IgD-negative memory B cell (primary cell): ENCODE results near the gene DLGAP4. TPM values are rescaled to one million over a fixed set of nuclear protein-coding genes. Genes with fewer than 3 reads are reported as not detected.
A peak's percentile ranks its signal among the peaks of the same experiment; 100 is the strongest.

ENCODE experiments used
- H3K27ac Mint-ChIP-seq, 3 donors: one replicate each; pipeline ENCODE4 v1.8.0; 2020 to 2022; ENCODE audit warnings: mild to moderate bottlenecking in 3 of 3, mixed read lengths in 3 of 3, moderate library complexity in 1 of 3
- H3K27me3 Mint-ChIP-seq: one replicate; pipeline ENCODE4 v1.8.0; 2021; ENCODE audit warnings: mixed read lengths
- H3K36me3 Mint-ChIP-seq: one replicate; pipeline ENCODE4 v1.8.0; 2020; ENCODE audit warnings: mild to moderate bottlenecking, mixed read lengths
- H3K4me1 Mint-ChIP-seq, 3 donors: one replicate each; pipeline ENCODE4 v1.8.0; 2020 to 2022; ENCODE audit warnings: mixed read lengths in 3 of 3, mild to moderate bottlenecking in 1 of 3
- H3K4me3 Mint-ChIP-seq, 4 donors: one replicate each; pipeline ENCODE4 v1.8.0; 2020 to 2022; ENCODE audit warnings: mild to moderate bottlenecking in 4 of 4, mixed read lengths in 4 of 4, moderate library complexity in 3 of 4
- H3K9me3 Mint-ChIP-seq, 3 donors: one replicate each; pipeline ENCODE4 v1.8.0; 2020 to 2021; ENCODE audit warnings: mixed read lengths in 3 of 3, mild to moderate bottlenecking in 1 of 3
- polyA plus RNA-seq: library from polyadenylated mRNA; unstranded; fragments of 300-500 nt; fragmentation: Illumina TruSeq; gene quantifications from one replicate; pipeline ENCODE4 v1.2.3, GENCODE V29; 2021

The DLGAP4 gene
- polyA plus RNA-seq, 1 donor from 2014 or later = 48.2 TPM

DNA sequence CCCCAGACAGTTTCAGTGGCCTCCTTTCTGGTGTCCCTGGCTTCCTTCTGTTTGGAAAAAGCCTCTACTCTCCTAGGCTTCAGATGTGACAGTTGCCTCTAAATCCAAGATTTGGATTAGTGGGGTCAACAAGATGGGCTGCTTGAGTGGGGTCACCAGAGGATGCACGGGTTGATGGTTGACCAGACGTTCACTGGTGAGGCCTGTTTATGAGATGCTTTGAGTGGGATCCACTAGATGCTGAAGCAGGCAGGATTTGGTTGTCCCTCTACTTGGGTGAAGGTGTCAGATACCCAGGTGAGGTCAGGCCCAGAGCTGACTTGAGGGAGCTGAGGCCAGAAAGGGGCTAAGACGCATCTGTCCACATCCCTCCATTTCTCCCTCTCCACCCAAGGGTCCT lies 8.1 kb upstream of the DLGAP4 start:
- Mint-ChIP-seq H3K9me3 (no peaks in the 10 kb centered on the region), H3K4me3 (no peak overlapping the region), H3K36me3 (peaks cover 1% of the 10 kb centered on the region), H3K27ac (no peak overlapping the region), H3K27me3 (peaks cover 49% of the 10 kb centered on the region), H3K4me1 (no peaks in the 10 kb centered on the region)

DNA sequence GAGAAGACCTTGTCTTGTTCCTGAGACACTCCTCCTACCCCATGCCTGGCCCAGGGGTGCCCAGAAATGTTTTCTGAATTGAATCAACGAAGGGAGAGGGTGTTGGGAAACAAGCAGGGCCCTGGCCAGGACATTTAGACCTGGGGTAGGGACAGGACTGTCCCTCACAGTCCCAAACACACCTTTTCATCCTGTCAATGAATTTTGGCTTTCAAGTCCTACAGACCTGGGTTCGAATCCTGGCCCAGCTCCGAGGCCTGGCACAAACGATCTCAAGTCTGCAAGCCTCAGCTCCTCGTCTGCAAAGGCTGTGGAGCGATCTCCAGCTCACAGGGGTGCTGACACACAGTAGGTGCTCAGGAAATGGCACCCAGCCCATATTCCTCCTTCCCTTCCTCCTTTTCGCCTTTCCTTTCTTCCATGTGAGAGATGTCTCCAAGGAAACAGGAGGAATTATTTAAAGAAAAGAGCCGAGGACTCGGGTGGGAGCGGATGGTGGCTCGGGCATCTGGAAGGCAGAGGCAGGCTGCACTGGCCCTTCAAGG lies 7.3 kb upstream of the DLGAP4 start:
- peaks cover 1% of the 10 kb centered on the region for H3K36me3 Mint-ChIP-seq
- no peak overlapping the region for H3K4me3 Mint-ChIP-seq
- H3K4me1 Mint-ChIP-seq = peaks cover 0 to 2% (median 0%) of the 10 kb centered on the region in 3 donors
- H3K27ac Mint-ChIP-seq = peak overlapping the region in 1 of 3 donors; percentile 80
- H3K27me3 Mint-ChIP-seq = peaks cover 49% of the 10 kb centered on the region
- no peaks in the 10 kb centered on the region for H3K9me3 Mint-ChIP-seq

- Mint-ChIP-seq H3K9me3 (no peaks in the 10 kb centered on the region), H3K27me3 (peaks cover 53% of the 10 kb centered on the region), H3K27ac (no peak overlapping the region), H3K4me1 (peaks cover 0 to 5% (median 3%) of the 10 kb centered on the region in 3 donors), H3K4me3 (no peak overlapping the region), H3K36me3 (peaks cover 1% of the 10 kb centered on the region)
These were observed 6.7 kb upstream of the DLGAP4 start for GRCh38 chr20:36299459-36299858.

GRCh38 chr20:36301359-36302119 lies 4.6 kb upstream of the DLGAP4 start:
- Mint-ChIP-seq H3K4me3 (no peak overlapping the region), H3K4me1 (peaks cover 0 to 8% (median 5%) of the 10 kb centered on the region in 3 donors), H3K27ac (no peak overlapping the region), H3K36me3 (peaks cover 1% of the 10 kb centered on the region), H3K9me3 (no peaks in the 10 kb centered on the region), H3K27me3 (peaks cover 57% of the 10 kb centered on the region)

GRCh38 chr20:36303020-36303595 lies 3.0 kb upstream of the DLGAP4 start:
- Mint-ChIP-seq H3K27me3 (peaks cover 48% of the 10 kb centered on the region), H3K27ac (no peak overlapping the region), H3K4me3 (no peak overlapping the region), H3K9me3 (no peaks in the 10 kb centered on the region), H3K36me3 (peaks cover 1% of the 10 kb centered on the region), H3K4me1 (peaks cover 0 to 10% (median 5%) of the 10 kb centered on the region in 3 donors)

GRCh38 chr20:36303831-36304230 lies 2.3 kb upstream of the DLGAP4 start:
- no peak overlapping the region for H3K27ac Mint-ChIP-seq
- peaks cover 1% of the 10 kb centered on the region for H3K36me3 Mint-ChIP-seq
- H3K27me3 Mint-ChIP-seq = peaks cover 46% of the 10 kb centered on the region
- H3K4me3 Mint-ChIP-seq = no peak overlapping the region
- no peaks in the 10 kb centered on the region for H3K9me3 Mint-ChIP-seq
- H3K4me1 Mint-ChIP-seq = peaks cover 0 to 10% (median 5%) of the 10 kb centered on the region in 3 donors

- no peak overlapping the region for H3K27ac Mint-ChIP-seq
- peaks cover 0 to 2% (median 0%) of the 10 kb centered on the region in 3 donors for H3K9me3 Mint-ChIP-seq
- peaks cover 0 to 10% (median 8%) of the 10 kb centered on the region in 3 donors for H3K4me1 Mint-ChIP-seq
- peaks cover 48% of the 10 kb centered on the region for H3K27me3 Mint-ChIP-seq
- peak overlapping the region in 1 of 4 donors; percentile 63 for H3K4me3 Mint-ChIP-seq
- H3K36me3 Mint-ChIP-seq = no peaks in the 10 kb centered on the region
These were observed 1.2 kb upstream of the DLGAP4 start for GRCh38 chr20:36304786-36305495.

DNA sequence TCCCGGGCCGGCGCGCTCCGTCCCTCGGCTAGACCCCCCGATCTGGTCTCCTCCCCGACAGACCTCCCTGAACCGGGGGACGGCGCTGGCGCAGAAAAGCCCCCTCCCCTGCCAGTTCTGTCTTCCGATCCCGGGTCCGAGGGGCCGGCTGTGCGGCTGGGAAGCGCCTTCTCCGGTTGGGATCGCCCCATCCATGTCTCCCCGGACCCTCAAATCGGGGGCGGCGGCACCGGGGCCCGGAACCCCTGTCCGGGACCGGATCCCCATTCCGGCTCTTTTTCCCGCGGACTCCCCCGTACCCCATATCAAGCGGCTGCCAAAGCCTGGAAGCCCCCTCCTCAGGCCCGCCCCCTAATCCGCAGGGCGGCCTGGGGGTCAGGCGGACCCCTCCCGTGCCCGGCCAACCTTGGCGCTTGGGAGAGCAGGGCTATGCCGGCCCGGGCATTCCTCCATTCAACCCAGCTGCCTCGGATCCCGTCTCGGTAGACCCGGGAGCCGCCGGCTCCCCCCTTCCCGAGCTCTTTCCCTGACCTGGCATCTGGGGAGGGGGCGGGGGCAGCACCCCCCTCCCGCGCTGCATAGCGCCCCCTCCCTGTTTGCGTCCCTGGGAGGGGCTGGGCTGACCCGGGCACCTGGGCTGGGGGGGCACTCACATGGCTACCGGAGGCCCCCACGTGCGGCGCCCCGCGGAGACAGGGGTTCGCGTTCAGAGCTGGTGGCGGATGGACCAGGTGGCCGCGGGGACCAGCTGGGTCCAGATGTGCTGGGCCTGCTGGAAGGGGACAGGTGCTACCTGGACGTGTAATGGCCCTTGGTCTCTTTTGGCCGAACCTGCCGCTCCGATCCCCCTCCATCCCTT lies 643 bp downstream of the DLGAP4 start:
- peak overlapping the region in 1 of 4 donors; percentile 65 for H3K4me3 Mint-ChIP-seq
- H3K27ac Mint-ChIP-seq = no peak overlapping the region
- no peaks in the 10 kb centered on the region for H3K36me3 Mint-ChIP-seq
- H3K4me1 Mint-ChIP-seq = peaks cover 0 to 10% (median 8%) of the 10 kb centered on the region in 3 donors
- H3K9me3 Mint-ChIP-seq = peaks cover 0 to 2% (median 0%) of the 10 kb centered on the region in 3 donors
- peaks cover 48% of the 10 kb centered on the region for H3K27me3 Mint-ChIP-seq

DNA sequence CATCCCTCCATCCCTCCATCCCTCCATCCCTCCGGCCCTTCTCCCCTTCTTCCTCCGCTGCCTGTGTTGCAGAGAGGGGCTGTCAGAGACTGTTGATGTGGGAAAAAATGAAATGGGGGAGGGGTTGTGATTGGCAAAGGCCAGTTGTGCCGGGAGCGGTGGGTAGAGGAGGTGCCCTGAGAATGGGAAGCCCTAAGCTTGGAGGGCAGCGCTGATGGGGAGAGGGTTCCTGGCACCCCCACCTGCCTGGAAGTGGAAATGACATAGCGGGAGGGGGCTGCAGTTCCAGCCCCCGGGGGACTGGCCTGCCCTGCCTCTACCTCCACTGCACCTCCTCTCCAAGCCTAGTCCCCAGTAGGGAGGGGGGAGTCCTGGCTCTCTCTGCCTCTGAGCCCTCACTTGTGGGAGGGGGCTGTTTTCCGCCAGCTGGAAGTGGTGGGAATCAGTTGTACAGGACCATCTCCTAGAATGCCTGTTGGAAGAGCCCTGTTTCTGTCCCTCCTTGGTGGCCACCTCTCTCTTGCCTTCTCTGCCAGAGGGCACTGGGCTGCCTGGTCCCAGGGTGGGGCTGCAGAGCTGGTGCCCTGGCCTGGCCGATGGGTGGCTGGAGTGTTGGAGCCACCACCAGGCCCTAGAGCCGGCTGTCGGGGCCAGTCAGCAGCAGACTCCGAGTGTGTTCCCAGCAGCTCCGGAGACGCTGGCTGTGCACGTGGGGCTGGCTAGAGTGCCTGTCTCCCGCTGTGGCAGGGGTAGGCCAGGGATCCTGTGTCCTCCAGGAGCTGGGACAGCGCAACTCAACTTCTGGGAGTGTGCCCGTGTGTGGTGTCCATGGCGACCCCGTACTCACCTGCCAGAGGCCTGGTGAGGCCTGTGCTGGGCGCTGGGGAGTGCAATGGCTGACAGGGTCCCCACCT lies 1.5 kb downstream of the DLGAP4 start:
- H3K27me3 Mint-ChIP-seq = peaks cover 52% of the 10 kb centered on the region
- H3K4me1 Mint-ChIP-seq = peaks cover 0 to 10% (median 8%) of the 10 kb centered on the region in 3 donors
- peaks cover 0 to 2% (median 0%) of the 10 kb centered on the region in 3 donors for H3K9me3 Mint-ChIP-seq
- no peaks in the 10 kb centered on the region for H3K36me3 Mint-ChIP-seq
- H3K27ac Mint-ChIP-seq = no peak overlapping the region
- H3K4me3 Mint-ChIP-seq = peak overlapping the region in 2 of 4 donors; percentile 51 to 60

- H3K4me3 Mint-ChIP-seq = no peak overlapping the region
- H3K27me3 Mint-ChIP-seq = peaks cover 45% of the 10 kb centered on the region
- peaks cover 0 to 10% (median 7%) of the 10 kb centered on the region in 3 donors for H3K4me1 Mint-ChIP-seq
These were observed 2.2 kb downstream of the DLGAP4 start for GRCh38 chr20:36308353-36308752.

GRCh38 chr20:36308986-36309385 lies 2.8 kb downstream of the DLGAP4 start:
- H3K36me3 Mint-ChIP-seq = no peaks in the 10 kb centered on the region
- peak overlapping the region in 1 of 4 donors; percentile 72 for H3K4me3 Mint-ChIP-seq
- peaks cover 0 to 9% (median 6%) of the 10 kb centered on the region in 3 donors for H3K4me1 Mint-ChIP-seq
- H3K9me3 Mint-ChIP-seq = peaks cover 0 to 2% (median 0%) of the 10 kb centered on the region in 3 donors
- H3K27me3 Mint-ChIP-seq = peaks cover 43% of the 10 kb centered on the region
- peak overlapping the region in 1 of 3 donors; percentile 68 for H3K27ac Mint-ChIP-seq

More at GRCh38 chr20:36308353-36308752, 2.2 kb downstream of the DLGAP4 start:
- Mint-ChIP-seq H3K9me3 (peaks cover 0 to 2% (median 0%) of the 10 kb centered on the region in 3 donors), H3K36me3 (no peaks in the 10 kb centered on the region), H3K27ac (no peak overlapping the region)

GRCh38 chr20:36309643-36310042 lies 3.5 kb downstream of the DLGAP4 start:
- no peaks in the 10 kb centered on the region for H3K36me3 Mint-ChIP-seq
- peaks cover 0 to 2% (median 0%) of the 10 kb centered on the region in 3 donors for H3K9me3 Mint-ChIP-seq
- peak overlapping the region in 1 of 3 donors; percentile 18 for H3K27ac Mint-ChIP-seq
- no peak overlapping the region for H3K4me3 Mint-ChIP-seq
- H3K27me3 Mint-ChIP-seq = peaks cover 39% of the 10 kb centered on the region
- peaks cover 0 to 7% (median 3%) of the 10 kb centered on the region in 3 donors for H3K4me1 Mint-ChIP-seq

- Mint-ChIP-seq H3K36me3 (no peaks in the 10 kb centered on the region), H3K4me3 (no peak overlapping the region), H3K27me3 (peaks cover 34% of the 10 kb centered on the region), H3K27ac (no peak overlapping the region), H3K4me1 (peaks cover 0 to 4% (median 3%) of the 10 kb centered on the region in 3 donors), H3K9me3 (peaks cover 0 to 2% (median 0%) of the 10 kb centered on the region in 3 donors)
These were observed 4.3 kb downstream of the DLGAP4 start for GRCh38 chr20:36310215-36310981.
